GM12878 (cell line): ENCODE results near the gene TRIM46. TPM values are rescaled to one million over a fixed set of nuclear protein-coding genes. Genes with fewer than 3 reads are reported as not detected.

ENCODE experiments used
- ATAC-seq: fragments of 200-7000 bp; cut with Tn5 transposase; 3 replicates; pipeline ENCODE4 v1.9.1; 2020; ENCODE audit warnings: mild to moderate bottlenecking, moderate library complexity
- BruUV-seq: library from RNA; stranded (reverse); fragments of 400-500 nt; replicated peaks from 2 replicates; lab custom pipeline; 2021; lab: Mats Ljungman, UMichigan
- CTCF ChIA-PET: fragments of 300-600 bp; sonication (Branson Sonifier 250); formaldehyde crosslinking; extraction: SDS; loops from one replicate; lab custom pipeline; 2021; ENCODE audit warnings: inconsistent platforms; lab: Yijun Ruan, JAX
- POLR2A ChIA-PET: fragments of 350-600 bp; formaldehyde crosslinking; extraction: SDS; loops from one replicate; lab custom pipeline; 2021; ENCODE audit warnings: inconsistent platforms; lab: Charles Lee
- RAD21 ChIA-PET: fragments of 300-600 bp; sonication (Branson Sonifier 250); formaldehyde crosslinking; loops from one replicate; lab custom pipeline; 2023; ENCODE audit warnings: antibody characterized with exemption; ENCODE audit not compliant: unreplicated experiment; lab: Charles Lee
- SMC1A ChIA-PET: fragments of 300-600 bp; sonication (Branson Sonifier 250); formaldehyde crosslinking; loops from one replicate; lab custom pipeline; 2023; ENCODE audit not compliant: unreplicated experiment, uncharacterized antibody; lab: Charles Lee
- DNase-seq: peaks from one replicate; pipeline ENCODE4 v3.0.0-alpha.2; 2011; ENCODE audit warnings: low read depth, low spot score
- FAIRE-seq: peaks from 3 replicates; lab custom pipeline; 2011; peaks lifted over from hg19 to GRCh38; lab: Jason Lieb, UNC
- H2AFZ ChIP-seq: 2 replicates; pipeline ENCODE4 v1.6.0; 2011; ENCODE audit warnings: low read depth, low read length, control low read depth; ENCODE audit not compliant: control insufficient read depth
- H3K27ac ChIP-seq: 2 replicates; pipeline ENCODE4 v1.5.1; 2011; ENCODE audit warnings: control low read depth; ENCODE audit not compliant: control insufficient read depth, insufficient read depth
- H3K27me3 ChIP-seq, 2 experiments: replicated peaks in 1 of 2; 2 replicates each; pipeline versions ENCODE4 v1.6.0 to v1.6.1; 2011; ENCODE audit warnings: low read length in 1 of 2; ENCODE audit not compliant: control insufficient read depth in 2 of 2, insufficient read depth in 2 of 2
- H3K36me3 ChIP-seq, 2 experiments: 2 replicates each; pipeline ENCODE4 v1.5.1; 2011; ENCODE audit warnings: low read length in 1 of 2; ENCODE audit not compliant: control insufficient read depth in 2 of 2, insufficient read depth in 2 of 2
- H3K4me1 ChIP-seq: 2 replicates; pipeline ENCODE4 v1.6.1; 2011; ENCODE audit warnings: mild to moderate bottlenecking, low read length, moderate library complexity, mixed read lengths; ENCODE audit not compliant: control insufficient read depth, insufficient read depth
- H3K4me2 ChIP-seq: 2 replicates; pipeline ENCODE4 v1.6.0; 2011; ENCODE audit warnings: control low read depth; ENCODE audit not compliant: control insufficient read depth, insufficient read depth
- H3K4me3 ChIP-seq: fragments of 200-600 bp; sonication (generic); 2 replicates; pipeline ENCODE4 v1.5.1; 2016
- H3K79me2 ChIP-seq: 2 replicates; pipeline ENCODE4 v1.6.0; 2011; ENCODE audit warnings: low read length; ENCODE audit not compliant: control insufficient read depth, insufficient read depth
- H3K9ac ChIP-seq: 2 replicates; pipeline ENCODE4 v1.8.0; 2011; ENCODE audit warnings: low read length, control low read depth, mixed read lengths; ENCODE audit not compliant: control insufficient read depth, insufficient read depth
- H3K9me3 ChIP-seq: replicated peaks from 3 replicates; pipeline ENCODE4 v1.5.1; 2011; ENCODE audit warnings: mild to moderate bottlenecking, low read length; ENCODE audit not compliant: control insufficient read depth, insufficient read depth
- H4K20me1 ChIP-seq: 2 replicates; pipeline ENCODE4 v1.6.0; 2011; ENCODE audit not compliant: control insufficient read depth, insufficient read depth
- BACH1 ChIP-seq: fragments of 450-650 bp; IDR thresholded peaks from 2 replicates; pipeline ENCODE4 v1.6.1; 2017; ENCODE audit warnings: mild to moderate bottlenecking, borderline replicate concordance
- BRCA1 ChIP-seq: IDR thresholded peaks from 2 replicates; pipeline ENCODE4 v1.6.1; 2011; ENCODE audit warnings: low read depth, low read length, improper control_type of control experiment
- CBX3 ChIP-seq: fragments of 200-600 bp; sonication (generic); IDR thresholded peaks from 2 replicates; pipeline ENCODE4 v1.6.1; 2016; ENCODE audit warnings: low read depth, borderline replicate concordance
- CEBPZ ChIP-seq: fragments of 150-350 bp; IDR thresholded peaks from 2 replicates; pipeline ENCODE4 v1.6.1; 2016; ENCODE audit warnings: low read depth, low read length
- CTCF ChIP-seq, 3 experiments: IDR thresholded peaks in 2 of 3; conservative IDR thresholded peaks in 1 of 3; 2 replicates each; pipeline ENCODE4 v1.5.1; 2011; ENCODE audit warnings: low read depth in 3 of 3, low read length in 3 of 3, mild to moderate bottlenecking in 3 of 3, control low read depth in 2 of 3, moderate library complexity in 2 of 3, inconsistent platforms in 1 of 3, mixed read lengths in 1 of 3; ENCODE audit not compliant: control insufficient read depth in 2 of 3, insufficient read depth in 1 of 3; ENCODE audit errors: extremely low read depth in 1 of 3
- EED ChIP-seq: sonication (generic); IDR thresholded peaks from 2 replicates; pipeline ENCODE4 v1.6.1; 2016; ENCODE audit warnings: antibody characterized with exemption, low read depth
- FOXM1 ChIP-seq: IDR thresholded peaks from 2 replicates; pipeline ENCODE4 v1.6.1; 2012; ENCODE audit warnings: low read depth, mild to moderate bottlenecking, inconsistent platforms, low read length, moderate library complexity
- HDAC6 ChIP-seq: fragments of 200-600 bp; sonication (generic); IDR thresholded peaks from one replicate; pipeline ENCODE4 v1.8.0; 2017; ENCODE audit warnings: antibody characterized with exemption; ENCODE audit not compliant: unreplicated experiment
- MEF2A ChIP-seq: IDR thresholded peaks from 2 replicates; pipeline ENCODE4 v1.6.1; 2011; ENCODE audit warnings: low read depth, mild to moderate bottlenecking, low read length, moderate library complexity; ENCODE audit not compliant: insufficient read depth
- NR2F1 ChIP-seq: fragments of 450-650 bp; conservative IDR thresholded peaks from 2 replicates; pipeline ENCODE4 v1.6.1; 2017; ENCODE audit warnings: mild to moderate bottlenecking
- PML ChIP-seq: IDR thresholded peaks from 2 replicates; pipeline ENCODE4 v1.6.1; 2012; ENCODE audit warnings: low read length, inconsistent platforms
- POLR2AphosphoS5 ChIP-seq: IDR thresholded peaks from 2 replicates; pipeline ENCODE4 v1.6.1; 2011; ENCODE audit warnings: mild to moderate bottlenecking, low read length, inconsistent platforms
- RCOR1 ChIP-seq: conservative IDR thresholded peaks from 2 replicates; pipeline ENCODE4 v1.6.1; 2012; ENCODE audit warnings: low read depth, low read length, improper control_type of control experiment
- SREBF2 ChIP-seq: IDR thresholded peaks from 2 replicates; pipeline ENCODE4 v1.6.1; 2012; ENCODE audit warnings: mild to moderate bottlenecking, low read length
- WGBS: methylation state at CpG from one replicate; pipeline ENCODE4 v1.1.6; 2016; ENCODE audit warnings: low lambda C conversion rate; ENCODE audit not compliant: insufficient replicate concordance, insufficient coverage; ENCODE audit errors: missing lambda C conversion rate; 5-methylcytosine and 5-hydroxymethylcytosine counted together
- in situ Hi-C: fragments of 300-500 bp; cut with MboI; formaldehyde crosslinking; loops from 9 replicates; pipeline ENCODE4 v1.14.3; 2018; ENCODE audit warnings: mixed read lengths
- intact Hi-C: fragments of 100-400 bp; cut with micrococcal nuclease; formaldehyde crosslinking; loops from one replicate; pipeline ENCODE4 v1.14.2; 2022; ENCODE audit not compliant: unreplicated experiment
- polyA plus RNA-seq, 11 experiments: library from polyadenylated mRNA; depleted of rRNA in 4 of 11; unstranded in 6 of 11; stranded (reverse) in 5 of 11; fragments of >200 nt; fragmentation: Nextera tagmentation in 4 of 11; fragmentation: Illumina TruSeq in 1 of 11; extraction: Ambion mirVana in 4 of 11; extraction: Trizol in 1 of 11; gene quantifications; 1 replicate in 1 of 11; 2 replicates in 10 of 11; pipeline versions ENCODE4 v1.2.1 to v1.2.3, GENCODE V29; 2011 to 2016; ENCODE audit warnings: inconsistent platforms in 2 of 11, missing spikeins in 2 of 11, low read depth in 1 of 11
- total RNA-seq, 4 experiments: library from RNA; depleted of rRNA in 3 of 4; stranded (reverse); fragments of >200 nt in 3 of 4; fragmentation: Illumina TruSeq in 1 of 4; extraction: Trizol in 1 of 4; gene quantifications; 2 replicates each; pipeline versions ENCODE4 v1.2.1 to v1.2.3, GENCODE V29; 2013 to 2021

TRIM46 gene
- total and polyA plus RNA-seq, 10 of the 15 experiments (the other 5 are each of a cell fraction or from before 2014, with no cell fraction given), result 0.08 to 3.1 (median 0.97) TPM

GRCh38 chr1:155227261-155228095 lies 53.8 kb downstream of the TRIM46 start:
- peak overlapping the region; percentile 94 for H3K9ac ChIP-seq
- intact Hi-C loops (no loop called here), in situ Hi-C loops (no loop called here)
- DNase-seq (peak; percentile 96), ATAC-seq (peak; percentile 95), FAIRE-seq (peak; percentile 99)
- TSS peak; percentile 99 for BruUV-seq
- H3K79me2 ChIP-seq, result peaks cover 22% of the 10 kb centered on the region
- CTCF ChIA-PET, result interaction anchor here (1.0 to 7.0 kb wide), 15 partner anchors 13 to 276 kb away, joined by 3 to 154 read pairs (median 9); partner anchors contain the start of genes KRTCAP2, MTX1, SCAMP3 and THBS3
- RAD21 ChIA-PET, result interaction anchor here (1.0 to 6.5 kb wide), 9 partner anchors 13 to 136 kb away, joined by 3 to 85 read pairs (median 4); partner anchors contain the start of genes KRTCAP2, MTX1 and THBS3
- peaks cover 36% of the 10 kb centered on the region for H3K4me1 ChIP-seq
- no peaks in the 10 kb centered on the region for H4K20me1 ChIP-seq
- under 1% methylated on average over 42 of the region's 42 CpGs for WGBS
- no peaks in the 10 kb centered on the region; a peak in 1 of 4 replicates for H3K36me3 ChIP-seq
- SMC1A ChIA-PET, result interaction anchor here (0.8 to 6.7 kb wide), 7 partner anchors 9 to 55 kb away, joined by 3 to 89 read pairs (median 5); partner anchors contain the start of genes KRTCAP2, MTX1 and THBS3
- no peaks in the 10 kb centered on the region for H3K9me3 ChIP-seq
- no peaks in the 10 kb centered on the region for H3K27me3 ChIP-seq
- peak overlapping the region; percentile 96 for H3K27ac ChIP-seq
- POLR2A ChIA-PET, result interaction anchor here (0.6 to 6.9 kb wide), 10 partner anchors 14 to 81 kb away, joined by 3 to 84 read pairs (median 5); partner anchors contain the start of genes FDPS, KRTCAP2, MTX1 and THBS3
- peak overlapping the region; percentile 67 for H3K4me3 ChIP-seq
- H2AFZ ChIP-seq, result peak overlapping the region; percentile 92
- H3K4me2 ChIP-seq, result peak overlapping the region; percentile 88
- no peak for TF ChIP-seq RCOR1
- peak; percentile 86; the same call in 1 of the 2 replicates for TF ChIP-seq PML
- TF ChIP-seq CBX3, result no peak
- TF ChIP-seq EED, result peak; percentile 71
- no peak for TF ChIP-seq SREBF2
- TF ChIP-seq CEBPZ, result no peak
- TF ChIP-seq NR2F1, result no peak
- TF ChIP-seq HDAC6, result no peak
- no peak; the same call in 1 of the 2 replicates for TF ChIP-seq BACH1
- TF ChIP-seq BRCA1, result no peak
- TF ChIP-seq POLR2AphosphoS5, result peak; percentile 85
- TF ChIP-seq CTCF (IDR thresholded peaks at IDR 0.05 in 2 of 3, conservative IDR thresholded peaks at IDR 0.05 in 1 of 3; ENCODE audit: control insufficient read depth in 2 of 3, extremely low read depth in 1 of 3, insufficient read depth in 1 of 3, low read depth in 3 of 3, low read length in 3 of 3), result no peak
- TF ChIP-seq MEF2A, result no peak
- no peak for TF ChIP-seq FOXM1
